Prostate gland (tissue), 2 donors: ENCODE measurements around the gene METAP2.

Source experiments
- POLR2A ChIP-seq: fragments of 450-650 bp; IDR thresholded peaks from one replicate; pipeline ENCODE4 v1.6.1; 2016; ENCODE audit warnings: antibody characterized with exemption, mild to moderate bottlenecking
- POLR2AphosphoS5 ChIP-seq: sonication (generic); formaldehyde crosslinking; IDR thresholded peaks from one replicate; pipeline ENCODE4 v1.6.1; 2017; ENCODE audit warnings: antibody characterized with exemption
- TF ChIP-seq, protein P1 (sequence below), 4 experiments: fragments of 200-600 bp in 2 of 4; fragments of 450-650 bp in 2 of 4; sonication (generic) in 2 of 4; IDR thresholded peaks; 1 replicate in 3 of 4; 2 replicates in 1 of 4; pipeline ENCODE4 v1.5.1; 2016 to 2019; ENCODE audit warnings: antibody characterized with exemption in 4 of 4, mild to moderate bottlenecking in 2 of 4, moderate library complexity in 2 of 4

DNA sequence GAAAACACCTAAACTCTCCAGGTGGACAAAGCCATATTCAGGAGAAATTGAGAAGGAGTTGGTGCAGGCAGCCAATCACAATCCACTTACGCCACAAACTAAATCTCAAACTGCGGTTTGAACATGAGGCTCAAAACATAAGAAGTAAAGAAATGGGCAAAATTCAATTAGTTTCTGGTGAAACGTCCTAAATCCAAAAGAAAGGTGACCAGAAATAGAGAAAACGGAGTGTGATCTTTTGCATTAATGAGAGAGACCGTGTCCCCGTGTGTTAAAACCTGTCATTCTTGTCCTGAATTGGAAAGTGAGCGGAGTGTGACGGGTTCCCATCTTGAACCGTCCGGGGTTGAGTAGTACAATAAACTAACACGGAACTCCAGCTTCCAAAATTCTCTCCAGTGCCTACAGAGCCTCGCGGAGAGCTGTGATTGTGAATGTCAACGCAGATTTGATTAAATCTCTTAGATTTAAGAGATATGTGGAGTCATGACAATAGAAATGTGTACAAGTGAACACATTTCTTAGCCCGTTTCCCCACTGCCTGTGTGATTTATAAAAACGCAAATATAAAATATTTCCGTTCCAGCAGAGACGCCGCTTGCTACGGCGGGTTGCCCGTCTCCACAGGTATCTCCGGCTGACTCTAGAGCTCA lies 595 bp upstream of the METAP2 start:
- TF ChIP-seq, protein P1, sequence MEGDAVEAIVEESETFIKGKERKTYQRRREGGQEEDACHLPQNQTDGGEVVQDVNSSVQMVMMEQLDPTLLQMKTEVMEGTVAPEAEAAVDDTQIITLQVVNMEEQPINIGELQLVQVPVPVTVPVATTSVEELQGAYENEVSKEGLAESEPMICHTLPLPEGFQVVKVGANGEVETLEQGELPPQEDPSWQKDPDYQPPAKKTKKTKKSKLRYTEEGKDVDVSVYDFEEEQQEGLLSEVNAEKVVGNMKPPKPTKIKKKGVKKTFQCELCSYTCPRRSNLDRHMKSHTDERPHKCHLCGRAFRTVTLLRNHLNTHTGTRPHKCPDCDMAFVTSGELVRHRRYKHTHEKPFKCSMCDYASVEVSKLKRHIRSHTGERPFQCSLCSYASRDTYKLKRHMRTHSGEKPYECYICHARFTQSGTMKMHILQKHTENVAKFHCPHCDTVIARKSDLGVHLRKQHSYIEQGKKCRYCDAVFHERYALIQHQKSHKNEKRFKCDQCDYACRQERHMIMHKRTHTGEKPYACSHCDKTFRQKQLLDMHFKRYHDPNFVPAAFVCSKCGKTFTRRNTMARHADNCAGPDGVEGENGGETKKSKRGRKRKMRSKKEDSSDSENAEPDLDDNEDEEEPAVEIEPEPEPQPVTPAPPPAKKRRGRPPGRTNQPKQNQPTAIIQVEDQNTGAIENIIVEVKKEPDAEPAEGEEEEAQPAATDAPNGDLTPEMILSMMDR (IDR thresholded peaks at IDR 0.05), result no peak
- no peak for TF ChIP-seq POLR2A
- peak; percentile 9 for TF ChIP-seq POLR2AphosphoS5
